Kidney epithelial cell (primary cell): ENCODE results near the gene PCNA. TPM values are rescaled to one million over a fixed set of nuclear protein-coding genes. Genes with fewer than 3 reads are reported as not detected.

Experiments
- DNase-seq: peaks from one replicate; pipeline ENCODE4 v3.0.0-alpha.2; 2010; ENCODE audit warnings: low read depth
- H3K27me3 ChIP-seq: 2 replicates; pipeline ENCODE4 v1.6.0; 2011; ENCODE audit warnings: low read length; ENCODE audit not compliant: control insufficient read depth, insufficient read depth
- H3K36me3 ChIP-seq: 2 replicates; pipeline ENCODE4 v1.5.1; 2011; ENCODE audit warnings: low read length; ENCODE audit not compliant: control insufficient read depth, insufficient read depth
- H3K4me3 ChIP-seq: 2 replicates; pipeline ENCODE4 v1.5.1; 2011; ENCODE audit warnings: low read depth, mild to moderate bottlenecking, control low read depth, low read length
- total RNA-seq: library from RNA; depleted of rRNA; stranded (reverse); fragments of >200 nt; gene quantifications from 2 replicates; pipeline ENCODE4 v1.2.3, GENCODE V29; 2015
- TF ChIP-seq, protein P1 (sequence below): IDR thresholded peaks from 2 replicates; pipeline ENCODE4 v1.5.1; 2011; ENCODE audit warnings: mild to moderate bottlenecking, moderate library complexity, low read length, control low read depth, inconsistent platforms; ENCODE audit not compliant: insufficient read depth, poor library complexity, severe bottlenecking

PCNA gene
- 89.6 and 92.7 TPM in 2 replicates for total RNA-seq

DNA sequence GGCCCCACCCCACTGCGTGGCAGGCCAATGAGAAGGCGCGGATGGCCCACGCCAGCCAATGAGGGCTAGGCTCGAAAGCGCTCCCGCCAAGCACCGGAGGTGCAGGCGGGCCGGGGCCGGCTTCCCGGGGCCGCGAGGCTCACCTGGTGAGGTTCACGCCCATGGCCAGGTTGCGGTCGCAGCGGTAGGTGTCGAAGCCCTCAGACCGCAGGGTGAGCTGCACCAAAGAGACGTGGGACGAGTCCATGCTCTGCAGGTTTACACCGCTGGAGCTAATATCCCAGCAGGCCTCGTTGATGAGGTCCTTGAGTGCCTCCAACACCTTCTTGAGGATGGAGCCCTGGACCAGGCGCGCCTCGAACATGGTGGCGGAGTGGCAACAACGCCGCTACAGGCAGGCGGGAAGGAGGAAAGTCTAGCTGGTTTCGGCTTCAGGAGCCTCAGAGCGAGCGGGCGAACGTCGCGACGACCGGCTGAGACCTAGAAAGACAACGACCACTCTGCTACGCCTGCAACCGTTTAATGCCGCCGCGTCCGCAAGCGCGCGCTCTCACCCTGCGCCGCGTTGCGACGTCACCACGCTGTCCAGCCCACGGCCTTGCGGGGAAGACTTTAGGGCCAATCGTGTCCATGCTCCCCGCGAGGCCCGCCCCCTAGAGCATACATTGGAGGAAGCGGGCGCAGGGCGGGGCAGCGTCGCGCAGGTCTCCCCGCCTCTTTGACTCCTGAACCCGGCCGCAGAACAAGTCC is at the start of gene PCNA:
TSS of gene PCNA (minus strand) at position 524 of the 750 bp plus-strand sequence. CDS start at position 364, 160 bp downstream.
- no peaks in the 10 kb centered on the region for H3K36me3 ChIP-seq
- TF ChIP-seq, protein P1, sequence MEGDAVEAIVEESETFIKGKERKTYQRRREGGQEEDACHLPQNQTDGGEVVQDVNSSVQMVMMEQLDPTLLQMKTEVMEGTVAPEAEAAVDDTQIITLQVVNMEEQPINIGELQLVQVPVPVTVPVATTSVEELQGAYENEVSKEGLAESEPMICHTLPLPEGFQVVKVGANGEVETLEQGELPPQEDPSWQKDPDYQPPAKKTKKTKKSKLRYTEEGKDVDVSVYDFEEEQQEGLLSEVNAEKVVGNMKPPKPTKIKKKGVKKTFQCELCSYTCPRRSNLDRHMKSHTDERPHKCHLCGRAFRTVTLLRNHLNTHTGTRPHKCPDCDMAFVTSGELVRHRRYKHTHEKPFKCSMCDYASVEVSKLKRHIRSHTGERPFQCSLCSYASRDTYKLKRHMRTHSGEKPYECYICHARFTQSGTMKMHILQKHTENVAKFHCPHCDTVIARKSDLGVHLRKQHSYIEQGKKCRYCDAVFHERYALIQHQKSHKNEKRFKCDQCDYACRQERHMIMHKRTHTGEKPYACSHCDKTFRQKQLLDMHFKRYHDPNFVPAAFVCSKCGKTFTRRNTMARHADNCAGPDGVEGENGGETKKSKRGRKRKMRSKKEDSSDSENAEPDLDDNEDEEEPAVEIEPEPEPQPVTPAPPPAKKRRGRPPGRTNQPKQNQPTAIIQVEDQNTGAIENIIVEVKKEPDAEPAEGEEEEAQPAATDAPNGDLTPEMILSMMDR, result no peak
- no peaks in the 10 kb centered on the region for H3K27me3 ChIP-seq
- peak; percentile 88 for DNase-seq
- peak within 1 kb of the TSS; percentile 73 for H3K4me3 ChIP-seq

DNA sequence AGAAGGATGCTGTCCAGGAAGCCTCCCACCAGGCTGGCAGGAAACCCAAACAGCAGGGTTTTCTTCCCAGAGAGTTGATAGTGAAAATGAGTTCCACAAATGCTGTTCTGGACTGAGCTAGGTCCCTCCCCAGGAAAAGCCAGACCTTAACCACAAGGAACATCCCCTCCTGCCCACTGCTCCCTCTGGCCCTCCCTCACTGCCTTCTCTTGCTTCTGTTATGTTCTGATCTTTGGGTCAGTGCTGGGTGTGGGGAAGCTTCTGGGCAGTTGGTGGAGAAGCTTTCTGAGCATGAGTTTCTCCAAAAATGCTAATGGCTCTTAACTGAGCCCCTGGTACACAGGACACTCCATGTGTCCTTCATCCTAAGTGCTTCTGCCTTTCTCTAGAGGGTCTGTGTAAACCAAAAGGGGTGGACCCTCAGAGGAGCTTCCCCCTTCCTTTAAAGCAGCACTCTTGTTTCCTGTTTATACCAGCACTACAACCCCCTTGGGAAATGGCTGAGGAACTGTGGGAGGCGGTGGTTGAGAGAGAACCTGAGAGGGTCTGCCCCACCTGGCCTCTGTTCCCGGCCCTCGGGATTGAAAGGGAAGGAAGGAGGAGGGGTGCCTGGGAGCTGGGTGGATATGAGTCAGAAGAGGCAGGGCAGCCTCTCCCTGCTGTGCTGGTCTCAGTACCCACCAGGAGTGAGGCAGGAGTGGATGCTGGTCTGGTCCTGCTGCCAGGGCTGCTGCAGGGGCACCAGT is 49.1 kb upstream of the PCNA start:
- TF ChIP-seq, protein P1, result no peak
- no peaks in the 10 kb centered on the region for H3K27me3 ChIP-seq
- no peaks in the 10 kb centered on the region for H3K36me3 ChIP-seq
- no peak for DNase-seq
- H3K4me3 ChIP-seq, result no peak overlapping the region

DNA sequence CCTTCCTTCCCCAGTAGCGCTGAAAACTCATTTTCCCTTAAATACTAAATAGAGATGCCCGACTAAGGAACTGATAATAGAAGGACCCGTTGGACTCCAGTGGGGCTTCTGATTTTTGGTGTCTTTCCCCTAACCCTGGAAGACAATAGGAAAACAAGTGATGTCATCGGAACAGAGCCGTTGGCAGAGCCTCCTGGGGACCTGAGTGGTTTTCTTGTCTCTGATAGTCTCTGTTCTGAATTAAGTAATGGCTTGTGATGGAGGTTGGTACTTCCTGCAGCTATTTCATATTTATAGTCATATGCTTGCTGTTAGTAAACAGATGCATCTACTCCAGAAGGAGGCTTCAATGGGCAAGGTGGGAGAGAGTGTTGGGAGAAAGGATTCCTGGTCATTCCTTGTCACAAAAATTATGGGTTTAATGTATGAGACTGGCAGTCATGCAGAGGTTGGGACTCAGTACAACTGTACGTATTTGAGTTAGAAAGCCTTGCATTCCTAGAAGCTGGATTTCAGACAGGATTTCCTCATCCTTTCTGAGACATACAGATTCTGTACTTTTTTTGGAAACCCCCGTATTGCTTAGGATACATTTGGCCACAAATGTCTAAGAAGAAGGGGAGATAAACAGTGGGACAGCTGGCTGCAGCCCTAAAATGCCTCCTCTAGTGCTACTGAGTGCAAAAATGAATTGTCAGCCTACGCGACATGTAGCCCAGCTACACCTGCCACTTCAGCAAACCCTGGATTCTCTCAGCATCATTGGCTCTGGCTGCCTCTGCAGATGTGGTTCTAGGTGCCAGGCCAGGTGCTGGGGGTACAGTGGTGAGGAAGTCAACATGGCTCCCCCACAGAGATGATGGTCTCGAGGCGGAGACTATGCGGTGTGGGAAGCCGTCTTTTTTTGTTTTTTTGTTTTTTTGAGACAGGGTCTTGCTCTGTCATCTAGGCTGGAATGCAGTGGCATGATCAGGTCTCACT is 45.2 kb upstream of the PCNA start:
- TF ChIP-seq, protein P1, result no peak
- no peak for DNase-seq
- Histone ChIP-seq H3K4me3 (no peak overlapping the region), H3K27me3 (no peaks in the 10 kb centered on the region), H3K36me3 (no peaks in the 10 kb centered on the region)

DNA sequence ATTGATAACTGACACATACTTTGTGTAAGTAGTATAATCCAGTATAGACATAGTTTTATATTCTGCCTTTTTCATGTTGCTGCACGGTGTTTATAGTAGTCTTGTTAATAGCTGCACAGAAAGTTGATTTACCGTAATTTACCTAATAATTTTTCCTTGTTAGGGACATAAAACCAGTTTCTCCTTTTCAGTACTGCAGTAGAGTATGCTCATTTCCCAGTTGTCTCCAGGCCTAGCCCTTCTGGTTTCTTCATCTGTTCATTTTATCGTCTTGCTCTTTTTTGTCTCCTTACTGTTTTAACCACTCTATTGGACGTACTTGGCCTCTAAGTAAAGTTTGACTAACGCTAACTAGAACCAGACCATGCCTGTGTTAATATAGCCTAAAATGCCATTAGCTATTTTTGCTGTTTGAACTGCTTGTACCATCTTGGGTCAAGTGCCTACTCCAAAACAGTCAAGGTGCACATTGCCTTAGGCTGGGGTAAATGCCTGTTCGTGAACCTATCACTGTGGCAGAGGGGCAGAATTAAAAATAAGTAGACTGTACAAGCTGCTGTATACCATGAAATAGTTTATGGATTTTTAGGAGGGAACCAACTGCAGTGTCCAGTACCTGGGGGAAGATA is 41.9 kb upstream of the PCNA start:
- Histone ChIP-seq H3K36me3 (no peaks in the 10 kb centered on the region), H3K27me3 (no peaks in the 10 kb centered on the region), H3K4me3 (no peak overlapping the region)
- no peak for DNase-seq
- TF ChIP-seq, protein P1, result no peak

DNA sequence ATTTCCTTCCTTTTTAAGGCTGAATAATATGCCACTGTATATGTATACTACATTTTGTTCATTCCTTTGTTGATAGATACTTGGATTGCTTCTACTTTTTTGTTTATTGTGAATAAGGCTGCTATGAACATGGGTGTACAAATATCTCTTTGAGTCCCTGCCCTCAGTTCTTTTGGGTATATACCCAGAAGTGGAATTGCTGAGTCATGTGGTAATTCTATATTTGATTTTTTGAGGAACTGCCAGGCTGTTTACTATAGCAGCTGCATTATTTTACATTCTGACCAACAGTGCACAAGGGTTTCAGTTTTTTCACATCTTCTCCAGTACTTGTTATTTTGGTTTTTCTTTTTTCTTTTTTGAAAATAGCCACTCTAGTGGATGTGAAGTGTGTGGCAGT is 41.1 kb upstream of the PCNA start:
- Histone ChIP-seq H3K36me3 (no peaks in the 10 kb centered on the region), H3K27me3 (no peaks in the 10 kb centered on the region), H3K4me3 (no peak overlapping the region)
- TF ChIP-seq, protein P1, result no peak
- no peak for DNase-seq
